Pancreas (tissue), 10 donors: Measurements from ENCODE around the gene SPTBN1. TPM values are rescaled to one million over a fixed set of nuclear protein-coding genes. Genes with fewer than 3 reads are reported as not detected.

ENCODE experiments used
- ATAC-seq, 4 donors: fragments of 200-7000 bp; cut with Tn5 transposase; one replicate each; pipeline versions ENCODE4 v1.8.0 to v1.9.1; 2020; ENCODE audit warnings: mild to moderate bottlenecking in 4 of 4, moderate library complexity in 4 of 4
- DNase-seq, 6 donors: peaks; one replicate each; pipeline ENCODE4 v3.0.0-alpha.2; 2020
- FAIRE-seq: peaks from 2 replicates; lab custom pipeline; 2012; peaks lifted over from hg19 to GRCh38; lab: Jason Lieb, UNC
- H3K27ac ChIP-seq, 4 donors: fragments of 200-600 bp; sonication (generic); 1 replicate in 3 of 4; 2 replicates in 1 of 4; pipeline versions ENCODE4 v1.5.0 to v1.8.0; 2020
- H3K27me3 ChIP-seq, 4 donors: fragments of 200-600 bp; one replicate each; pipeline ENCODE4 v1.8.0; 2021
- H3K36me3 ChIP-seq, 3 donors: fragments of 200-600 bp; sonication (generic) in 1 of 3; one replicate each; pipeline versions ENCODE4 v1.5.0 to v1.8.0; 2020 to 2021
- H3K4me1 ChIP-seq, 3 donors: fragments of 200-600 bp; one replicate each; pipeline ENCODE4 v1.8.0; 2021
- H3K4me3 ChIP-seq, 4 donors: fragments of 200-600 bp; sonication (generic) in 2 of 4; one replicate each; pipeline versions ENCODE4 v1.5.0 to v1.8.0; 2020 to 2021
- H3K9me3 ChIP-seq, 4 donors: fragments of 200-600 bp; one replicate each; pipeline ENCODE4 v1.8.0; 2021
- CTCF ChIP-seq, 4 donors: fragments of 200-600 bp; sonication (generic) in 3 of 4; IDR thresholded peaks; one replicate each; pipeline versions ENCODE4 v1.5.0 to v1.8.0; 2021; ENCODE audit warnings: antibody characterized with exemption in 4 of 4
- WGBS, 2 donors: extraction: QIAGEN DNeasy Blood & Tissue Kit; methylation state at CpG; one replicate each; pipeline ENCODE4 v1.1.7; 2013; 5-methylcytosine and 5-hydroxymethylcytosine counted together
- intact Hi-C, 3 donors: fragments of 100-400 bp; cut with DNase I; formaldehyde crosslinking; loops; one replicate each; pipeline versions ENCODE4 v1.11.1 to v1.14.2; 2022
- polyA plus RNA-seq, 2 donors: library from polyadenylated mRNA; stranded (reverse); fragments of 200-250 nt; gene quantifications; one replicate each; pipeline ENCODE4 v1.2.3, GENCODE V29; 2013
- total RNA-seq, 6 donors: library from RNA; stranded (reverse); fragmentation: NEBNext Ultra II Directional in 4 of 6; extraction: Animal tissue kit (Norgen Biotek cat#: 25700) in 4 of 6; gene quantifications; one replicate each; pipeline versions ENCODE4 v1.2.1 to v1.2.4, GENCODE V29; 2021 to 2023
- donor health status: healthy with polysubstance abuse.
- donor health status: DM: no; HTN: no; CAD: no; lungs with moderate emphysema.
- donor health status: DM: no; HTN: no; CAD: no.
- donor health status: control.
- donor health status: control.
- donor health status: Bipolar disorder and iron deficiency.
- donor health status: DM: yes; HTN: yes; CAD: no.
- donor health status: DM: no; HTN: no; CAD: no.
- donor health status: DM: no; HTN: no; CAD: no.
- donor health status: DM: yes; HTN: yes; CAD: no.

Gene SPTBN1
- total and polyA plus RNA-seq, 8 donors: 43.8 to 192 (median 84.4) TPM

GRCh38 chr2:54584598-54584997 lies 128.5 kb downstream of the SPTBN1 start:
- Histone ChIP-seq H3K27ac (no peak overlapping the region), H3K36me3 (no peaks in the 10 kb centered on the region), H3K4me1 (peaks cover 17 to 69% (median 45%) of the 10 kb centered on the region in 3 donors), H3K27me3 (no peaks in the 10 kb centered on the region), H3K4me3 (no peak overlapping the region), H3K9me3 (no peaks in the 10 kb centered on the region)
- intact Hi-C loops: no loop called here
- no peak for TF ChIP-seq CTCF (IDR thresholded peaks at IDR 0.05)
- FAIRE-seq: no peak
- WGBS, 2 donors: 25 to 49% methylated on average over 1 of the region's 1 CpG
- no peak for ATAC-seq
- no peak for DNase-seq

DNA sequence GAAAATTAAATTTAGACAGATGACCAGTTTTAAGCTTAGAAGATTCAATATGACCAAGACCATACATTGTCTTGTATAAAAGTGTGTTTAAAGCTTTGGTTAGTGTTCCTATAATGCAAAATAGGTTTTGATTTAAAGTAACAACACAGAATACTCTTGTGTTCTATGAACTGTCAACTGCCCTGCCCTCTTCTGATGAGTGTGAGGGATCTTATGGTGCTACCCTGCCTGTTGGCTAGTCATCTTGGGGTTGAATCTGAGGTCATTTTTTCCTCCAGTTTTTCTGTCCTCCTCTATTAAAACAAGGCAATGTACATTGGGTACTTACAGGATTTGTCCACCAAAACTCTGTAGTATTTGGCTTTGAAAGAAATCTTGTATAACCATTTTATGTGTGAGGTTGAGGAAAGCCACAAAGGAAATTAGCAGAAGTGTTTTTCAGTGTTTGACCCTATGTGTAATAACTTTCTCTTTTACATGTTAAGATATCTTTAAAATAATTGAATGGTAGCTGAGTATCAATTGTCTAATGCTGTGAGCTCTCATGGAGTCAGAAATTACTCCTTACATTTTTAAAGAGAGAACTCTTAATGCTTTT lies 129.1 kb downstream of the SPTBN1 start:
- ATAC-seq (no peak), DNase-seq (no peak), FAIRE-seq (no peak)

GRCh38 chr2:54586062-54586461 lies 129.9 kb downstream of the SPTBN1 start:
- FAIRE-seq (no peak), DNase-seq (no peak), ATAC-seq (peak; percentile 17 to 40 (median 36))
- no peak overlapping the region for H3K4me3 ChIP-seq
- H3K4me1 ChIP-seq: peaks cover 13 to 73% (median 42%) of the 10 kb centered on the region in 3 donors
- no peaks in the 10 kb centered on the region for H3K9me3 ChIP-seq
- no peaks in the 10 kb centered on the region for H3K27me3 ChIP-seq
- H3K36me3 ChIP-seq: no peaks in the 10 kb centered on the region
- 15 to 17% methylated on average over 7 of the region's 7 CpGs for WGBS, 2 donors
- H3K27ac ChIP-seq: no peak overlapping the region
- intact Hi-C loops: no loop called here
- TF ChIP-seq CTCF (IDR thresholded peaks at IDR 0.05): no peak

More for the DNA sequence above, 129.1 kb downstream of the SPTBN1 start:
- H3K27ac ChIP-seq: no peak overlapping the region
- H3K4me3 ChIP-seq: no peak overlapping the region
- peaks cover 17 to 69% (median 45%) of the 10 kb centered on the region in 3 donors for H3K4me1 ChIP-seq
- H3K9me3 ChIP-seq: no peaks in the 10 kb centered on the region
- H3K27me3 ChIP-seq: no peaks in the 10 kb centered on the region
- no peaks in the 10 kb centered on the region for H3K36me3 ChIP-seq
- intact Hi-C loops: no loop called here
- TF ChIP-seq CTCF (IDR thresholded peaks at IDR 0.05): no peak

- H3K4me1 ChIP-seq: peaks cover 13 to 72% (median 41%) of the 10 kb centered on the region in 3 donors
- WGBS, 2 donors: 69 to 73% methylated on average over 4 of the region's 4 CpGs
- ATAC-seq: no peak
- DNase-seq: no peak
- no peak for TF ChIP-seq CTCF (IDR thresholded peaks at IDR 0.05)
- no peaks in the 10 kb centered on the region for H3K9me3 ChIP-seq
- no peaks in the 10 kb centered on the region for H3K36me3 ChIP-seq
- no peak overlapping the region for H3K4me3 ChIP-seq
- no peaks in the 10 kb centered on the region for H3K27me3 ChIP-seq
- no peak overlapping the region for H3K27ac ChIP-seq
- intact Hi-C loops: no loop called here
- FAIRE-seq: no peak
Measured at GRCh38 chr2:54586494-54586893, 130.4 kb downstream of the SPTBN1 start.
